ENCODE results near the gene NPAS2.

The NPAS2 gene

DNA sequence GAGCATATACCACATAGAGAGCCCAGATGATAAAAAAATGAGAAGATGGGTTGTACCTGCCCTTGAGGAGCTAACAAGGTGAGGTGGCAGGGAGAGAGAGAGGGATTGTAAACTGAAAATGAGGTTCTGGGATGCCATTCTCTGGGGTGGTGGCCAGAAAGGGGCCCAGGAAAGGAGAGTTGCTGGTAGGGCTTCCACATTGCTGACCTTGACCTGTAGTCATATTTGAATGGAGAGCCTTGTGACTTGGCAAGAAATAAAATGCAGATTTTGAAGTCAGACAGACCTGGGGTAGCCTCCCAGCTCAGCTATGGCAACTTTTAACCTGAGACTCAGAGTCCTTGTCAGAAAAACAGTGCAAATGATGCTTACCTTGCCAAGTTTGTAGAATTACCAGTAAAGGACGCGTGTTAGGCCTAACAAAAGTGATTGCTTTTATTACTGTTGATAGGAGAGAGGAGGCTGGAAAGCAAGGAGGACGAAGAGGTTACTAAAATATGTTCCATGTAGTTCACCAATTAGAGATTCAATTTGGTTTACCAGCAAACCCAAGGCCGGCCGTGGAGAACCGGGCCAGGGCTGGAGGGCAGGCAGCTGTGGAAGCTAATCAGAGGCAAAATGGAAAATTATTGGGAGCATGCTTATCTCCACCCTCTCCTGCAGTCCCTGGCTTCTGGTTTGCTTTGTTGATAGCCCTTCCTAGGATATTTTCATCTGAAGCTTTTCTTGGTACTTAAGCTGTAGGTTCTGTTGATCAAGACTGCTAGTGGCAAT, 3.9 kb downstream of the NPAS2 start:
- no peak for DNase-seq

DNA sequence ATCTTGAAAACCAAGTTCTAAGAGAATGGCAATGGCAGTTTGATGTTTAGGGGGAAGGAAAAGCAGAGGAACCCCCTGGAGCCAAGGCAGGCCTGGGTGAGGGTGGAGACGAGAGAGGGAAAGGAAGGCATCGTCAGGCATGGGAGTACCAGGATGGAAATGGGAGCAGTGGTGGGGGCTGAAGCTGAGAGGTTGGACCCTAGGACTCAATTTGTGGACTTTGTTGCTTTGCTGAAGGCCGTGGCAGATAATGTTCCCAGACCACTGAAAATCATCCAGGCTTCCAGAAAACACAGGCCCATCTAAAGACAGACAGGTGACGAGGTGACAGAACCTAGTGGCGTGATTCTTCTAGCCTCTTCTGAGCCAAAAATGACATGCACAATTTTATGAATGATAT, 4.9 kb downstream of the NPAS2 start:
- no peak for DNase-seq

DNA sequence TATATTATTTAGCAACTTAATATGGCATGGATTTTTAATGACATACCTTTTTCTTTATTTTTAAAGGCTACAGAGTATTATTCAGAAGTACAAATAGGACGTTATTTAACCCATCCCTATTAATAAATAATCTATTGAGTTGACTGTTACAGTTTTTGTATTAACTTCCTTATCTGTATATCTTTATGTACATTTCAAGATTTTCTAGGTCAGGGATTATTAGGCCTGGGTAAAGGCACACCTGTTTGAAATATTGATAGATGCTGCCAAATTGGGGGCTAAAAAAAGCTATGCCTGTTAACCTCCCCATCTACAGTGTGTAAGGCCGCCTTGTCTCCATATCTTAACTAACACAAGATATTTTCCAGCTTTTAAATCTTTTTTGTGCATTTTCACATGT, 6.6 kb downstream of the NPAS2 start:
- DNase-seq, result no peak

DNA sequence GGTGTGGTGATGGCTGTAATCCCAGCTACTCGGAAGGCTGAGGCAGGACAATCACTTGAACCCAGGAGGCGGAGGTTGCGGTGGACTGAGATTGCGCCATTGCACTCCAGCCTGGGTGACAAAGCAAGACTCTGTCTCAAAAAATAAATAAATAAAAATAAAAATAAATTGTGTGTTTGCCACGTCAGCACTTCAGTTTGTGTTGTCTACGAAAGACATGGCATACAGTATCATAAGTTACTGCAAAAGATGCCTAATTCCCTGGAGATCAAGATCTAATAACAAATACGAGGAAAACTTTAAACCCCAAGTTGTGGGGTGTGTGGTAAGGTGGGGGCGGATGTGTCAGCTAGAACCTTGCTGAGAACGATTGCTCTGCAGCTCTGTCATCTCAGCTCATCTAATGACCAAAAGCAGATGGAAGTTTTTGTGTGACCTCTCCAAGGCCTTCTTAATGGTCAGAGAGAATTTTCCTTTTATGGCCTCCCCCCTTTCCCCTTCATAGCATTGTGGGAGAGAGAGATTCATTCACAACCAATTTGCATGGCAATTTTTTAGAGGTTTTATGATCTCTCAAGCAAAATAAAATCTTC, 11.3 kb downstream of the NPAS2 start:
- DNase-seq, result no peak

DNA sequence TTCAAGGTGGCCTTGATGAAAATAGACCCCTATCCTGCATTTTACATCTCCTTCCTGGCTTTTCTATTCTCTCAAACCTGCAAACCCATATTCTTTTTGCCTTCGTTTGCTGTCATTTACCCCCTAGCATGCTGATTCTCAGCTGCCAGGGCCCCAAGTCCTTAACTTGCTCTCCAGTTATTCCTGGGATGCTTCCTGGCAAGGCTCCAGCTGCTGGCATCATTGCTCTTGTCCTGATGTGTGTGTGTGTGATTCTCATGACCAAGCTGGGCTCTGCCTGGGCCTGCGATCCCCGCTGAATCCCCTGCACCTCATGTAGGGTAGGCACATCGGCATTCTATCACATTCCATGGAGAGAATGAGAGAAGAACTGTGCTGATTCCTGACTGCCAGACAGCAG, 11.9 kb downstream of the NPAS2 start:
- DNase-seq, result no peak

DNA sequence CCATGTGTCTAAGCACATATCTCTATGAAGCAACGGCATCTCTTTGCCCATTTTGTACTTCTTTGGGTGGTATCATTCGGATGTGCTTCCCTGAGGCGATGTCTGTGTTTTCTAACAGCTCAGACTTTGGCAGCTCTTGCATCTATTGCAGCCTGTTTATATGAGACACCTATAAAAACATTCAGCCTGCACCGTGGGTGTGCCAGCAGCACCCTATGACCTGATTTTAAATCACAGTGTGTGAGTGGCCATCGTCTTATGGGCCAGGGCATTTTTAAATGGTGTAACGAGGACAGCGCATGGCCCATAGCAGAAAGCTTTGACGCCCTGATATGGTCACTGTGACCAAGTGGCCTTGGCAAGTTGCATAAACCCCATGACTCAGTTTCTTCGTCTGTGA, 12.9 kb downstream of the NPAS2 start:
- no peak for DNase-seq

DNA sequence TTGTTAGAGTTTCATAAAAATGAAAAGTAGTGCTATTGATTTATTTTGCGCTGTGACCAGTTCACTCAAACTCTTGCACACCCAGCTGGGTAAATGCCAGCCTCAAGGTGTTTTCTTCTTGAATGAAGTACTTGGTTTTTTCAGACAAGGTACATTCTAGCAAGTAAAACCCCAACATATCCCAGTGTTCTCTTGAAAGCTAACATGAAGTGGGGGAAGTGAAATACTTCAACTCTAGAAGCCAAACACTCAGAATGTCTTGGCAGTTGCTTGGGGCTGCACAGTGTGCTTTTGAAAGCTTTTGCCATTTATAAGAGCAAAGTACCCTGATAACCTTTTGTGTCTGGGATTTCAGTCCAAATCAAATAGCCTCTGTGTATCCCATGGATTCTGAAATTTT, 13.4 kb downstream of the NPAS2 start:
- no peak for DNase-seq

DNA sequence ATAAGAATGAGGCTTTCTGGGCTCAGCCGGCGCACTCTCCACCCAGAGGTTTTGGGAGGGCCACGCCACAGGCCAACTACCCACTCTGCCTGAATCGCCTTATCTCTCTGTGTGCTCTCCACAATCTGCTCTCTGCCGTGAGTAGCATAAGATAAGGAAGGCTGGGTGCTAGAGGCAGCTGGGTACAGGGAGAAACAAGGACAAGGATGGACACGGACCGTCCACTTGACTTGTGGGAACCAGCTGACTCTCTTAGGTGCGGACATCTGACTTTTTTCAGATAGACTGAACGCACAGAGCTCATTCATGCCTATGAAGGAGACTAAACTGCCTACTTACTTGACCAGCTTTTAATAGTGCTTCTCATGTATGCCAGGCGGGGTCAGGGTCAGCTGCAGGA, 14.3 kb downstream of the NPAS2 start:
- DNase-seq, result no peak

DNA sequence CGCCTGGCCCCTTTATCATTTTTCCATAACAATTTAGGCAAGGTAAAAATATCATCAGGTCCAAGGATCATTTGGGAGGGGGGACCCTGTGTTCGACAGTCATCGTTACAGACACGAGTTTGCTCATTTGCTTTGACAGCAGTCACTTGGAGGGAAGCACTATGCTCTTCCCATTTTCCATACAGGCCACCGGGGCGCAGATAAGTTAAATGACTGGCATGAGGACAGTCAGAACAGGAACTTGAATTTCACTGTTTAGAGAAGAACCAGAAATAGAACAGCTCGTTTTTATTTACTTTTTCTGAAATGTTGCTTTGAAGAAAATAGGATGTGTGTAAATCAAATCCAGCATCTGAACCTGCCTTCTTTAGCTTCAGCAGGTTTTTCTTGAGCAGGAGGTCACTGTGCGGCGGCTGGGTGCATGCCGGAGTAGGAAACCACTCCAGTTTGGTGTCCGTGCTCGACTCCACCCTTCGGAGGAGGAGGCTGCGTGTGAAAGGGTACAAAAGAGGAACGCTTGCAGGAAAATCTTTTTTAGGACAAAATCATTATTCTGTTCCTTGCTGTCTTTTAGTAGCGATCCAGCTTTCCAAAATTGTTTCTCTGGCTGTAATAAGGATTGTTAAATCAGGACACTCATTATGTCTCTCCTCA, 15.2 kb downstream of the NPAS2 start:
- DNase-seq, result no peak

DNA sequence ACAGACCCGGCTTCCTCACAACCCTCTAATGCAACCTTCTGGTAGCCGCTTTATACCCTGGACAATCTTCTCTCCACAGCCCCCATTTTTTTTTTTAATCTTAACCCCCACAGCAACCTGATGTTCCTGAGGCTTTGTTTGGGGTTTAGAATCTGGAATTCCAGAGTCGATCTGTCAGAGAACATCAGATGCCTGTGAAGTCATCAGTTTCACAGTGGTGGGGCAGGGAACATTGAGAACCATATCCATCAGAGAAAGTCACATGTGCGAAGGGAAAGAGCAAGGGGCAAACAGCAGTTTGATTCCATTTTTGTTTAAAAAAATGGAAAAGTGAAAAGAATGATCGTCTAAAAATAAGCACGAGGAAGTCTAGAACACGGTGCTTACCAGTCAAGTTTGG, 20.6 kb downstream of the NPAS2 start:
- DNase-seq, result no peak

DNA sequence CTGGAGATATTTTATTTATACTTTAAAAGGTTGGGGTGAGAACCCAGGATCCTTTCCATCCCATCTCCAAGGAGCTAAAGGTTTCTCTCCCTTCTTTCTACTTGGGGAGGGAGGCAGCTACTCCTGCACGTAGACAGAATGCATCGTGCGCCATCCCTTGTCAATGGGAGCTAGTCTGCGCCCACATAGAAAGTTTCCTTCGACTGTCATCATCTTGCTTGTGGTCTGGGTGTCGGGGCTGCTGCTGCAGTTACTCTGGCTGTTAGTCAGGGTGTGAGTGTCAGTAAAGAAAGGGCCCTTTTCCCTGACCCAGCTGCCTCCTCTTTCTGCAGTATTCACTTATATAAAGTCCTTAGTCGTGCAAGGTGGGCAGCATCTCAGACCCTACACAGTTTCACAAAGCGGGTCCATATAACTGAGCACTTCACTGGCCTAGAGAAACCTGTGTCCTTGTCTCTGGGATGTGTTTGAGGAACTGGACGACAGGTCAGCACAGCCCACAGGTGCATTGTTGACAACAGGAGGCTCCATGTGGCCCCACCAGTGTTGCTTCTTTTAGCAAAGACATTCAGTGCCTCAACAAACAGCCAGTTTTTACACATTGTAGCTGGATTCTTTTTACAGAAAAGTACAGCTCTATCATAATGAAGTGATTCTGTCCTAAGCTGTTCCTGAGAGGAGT, 22.4 kb downstream of the NPAS2 start:
- no peak for DNase-seq

DNA sequence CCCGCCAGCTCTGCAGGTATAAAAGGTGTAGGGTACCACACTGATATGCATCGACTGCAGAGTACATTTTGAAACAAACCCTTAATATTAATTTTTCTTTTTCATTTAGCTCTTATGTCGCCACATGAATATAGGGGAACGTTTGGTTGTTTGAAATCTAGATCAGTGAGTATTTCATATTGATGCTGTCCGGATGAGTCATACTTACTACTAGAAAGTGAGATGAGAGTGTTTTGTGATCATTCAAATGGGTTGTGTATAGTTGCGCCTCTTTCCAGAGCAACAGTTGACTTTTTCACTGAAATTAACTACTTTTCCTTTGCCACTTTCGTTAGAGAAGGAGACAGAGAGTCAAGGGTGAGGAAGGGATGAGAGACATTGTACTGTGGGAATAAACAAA, 24.6 kb downstream of the NPAS2 start:
- no peak for DNase-seq

DNA sequence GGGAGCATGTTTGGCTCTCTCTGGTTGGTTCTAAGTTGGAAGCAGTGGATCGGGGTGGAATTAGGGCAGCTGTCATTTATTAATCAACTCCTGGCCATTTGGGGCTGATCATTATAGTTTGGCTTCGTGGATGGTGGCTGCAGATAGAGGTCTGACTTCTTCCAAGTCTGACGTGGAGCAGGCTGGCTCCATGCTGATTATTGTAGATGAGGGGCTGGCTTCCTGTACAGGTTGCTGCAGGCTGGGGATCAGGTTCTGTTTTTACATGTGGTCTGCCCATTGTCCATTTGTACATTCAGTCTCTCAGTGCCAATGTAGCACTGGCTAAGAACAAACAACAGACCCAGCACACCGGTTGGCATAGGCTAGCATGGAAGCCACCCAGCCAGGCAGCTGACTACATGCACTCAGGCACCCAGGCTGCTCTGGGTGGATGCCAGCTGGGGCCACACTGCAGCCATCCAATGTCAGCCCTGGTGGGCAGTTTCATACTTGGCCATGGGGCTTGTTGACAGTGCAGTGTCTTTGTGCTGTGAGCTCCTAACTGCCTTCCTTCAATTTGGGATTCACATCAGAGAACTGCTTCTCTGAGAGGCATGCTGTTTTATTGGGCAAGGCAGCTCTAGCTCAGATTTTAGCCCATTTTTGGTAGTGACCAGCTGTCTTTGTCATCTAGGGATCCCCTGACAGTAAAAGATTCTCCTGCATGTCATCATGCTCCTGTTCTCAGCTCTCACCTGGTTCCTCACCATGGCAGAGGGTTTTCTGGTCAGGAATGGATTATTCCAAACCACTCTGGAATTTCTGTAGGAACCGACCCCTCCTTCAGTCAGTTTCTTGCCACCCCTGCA, 25.4 kb downstream of the NPAS2 start:
- DNase-seq, result no peak

DNA sequence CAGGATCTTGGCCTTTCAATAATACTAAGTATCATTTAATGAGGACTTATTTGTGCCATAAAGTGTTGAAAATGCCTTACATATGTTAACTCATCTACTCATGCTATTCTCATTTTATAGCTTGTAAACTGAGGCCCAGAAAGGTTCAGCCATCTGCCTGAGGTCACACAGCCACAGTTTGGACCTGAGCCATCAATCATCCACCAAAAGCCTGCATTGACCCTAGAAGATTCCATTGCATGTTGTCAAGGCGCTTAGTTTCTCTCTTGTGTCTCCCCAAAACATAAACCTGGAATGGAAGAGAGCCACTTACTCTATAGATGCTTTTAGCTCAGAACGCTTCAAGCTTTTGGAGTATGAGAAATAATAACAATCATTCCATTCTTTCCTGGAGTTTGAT, 26.8 kb downstream of the NPAS2 start:
- DNase-seq, result no peak

DNA sequence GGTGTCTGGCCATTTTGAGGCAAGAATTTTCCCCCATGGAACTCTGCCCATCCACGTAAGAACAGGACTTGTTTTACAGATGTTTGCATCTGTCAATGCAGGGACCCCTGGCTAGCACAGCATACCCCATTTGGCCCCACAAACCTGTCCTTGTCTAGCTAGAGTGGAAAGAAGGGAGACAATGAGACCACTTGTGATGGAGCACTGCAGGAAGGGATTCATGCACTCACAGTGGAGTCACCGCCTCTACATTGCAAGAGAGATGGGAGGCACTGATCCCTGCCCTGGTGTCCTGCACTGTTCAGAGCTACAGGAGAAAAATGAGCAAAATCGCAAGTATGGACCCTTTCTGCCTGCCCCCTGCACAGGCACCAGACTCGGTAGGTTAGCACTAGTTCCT, 32.5 kb downstream of the NPAS2 start:
- no peak for DNase-seq

DNA sequence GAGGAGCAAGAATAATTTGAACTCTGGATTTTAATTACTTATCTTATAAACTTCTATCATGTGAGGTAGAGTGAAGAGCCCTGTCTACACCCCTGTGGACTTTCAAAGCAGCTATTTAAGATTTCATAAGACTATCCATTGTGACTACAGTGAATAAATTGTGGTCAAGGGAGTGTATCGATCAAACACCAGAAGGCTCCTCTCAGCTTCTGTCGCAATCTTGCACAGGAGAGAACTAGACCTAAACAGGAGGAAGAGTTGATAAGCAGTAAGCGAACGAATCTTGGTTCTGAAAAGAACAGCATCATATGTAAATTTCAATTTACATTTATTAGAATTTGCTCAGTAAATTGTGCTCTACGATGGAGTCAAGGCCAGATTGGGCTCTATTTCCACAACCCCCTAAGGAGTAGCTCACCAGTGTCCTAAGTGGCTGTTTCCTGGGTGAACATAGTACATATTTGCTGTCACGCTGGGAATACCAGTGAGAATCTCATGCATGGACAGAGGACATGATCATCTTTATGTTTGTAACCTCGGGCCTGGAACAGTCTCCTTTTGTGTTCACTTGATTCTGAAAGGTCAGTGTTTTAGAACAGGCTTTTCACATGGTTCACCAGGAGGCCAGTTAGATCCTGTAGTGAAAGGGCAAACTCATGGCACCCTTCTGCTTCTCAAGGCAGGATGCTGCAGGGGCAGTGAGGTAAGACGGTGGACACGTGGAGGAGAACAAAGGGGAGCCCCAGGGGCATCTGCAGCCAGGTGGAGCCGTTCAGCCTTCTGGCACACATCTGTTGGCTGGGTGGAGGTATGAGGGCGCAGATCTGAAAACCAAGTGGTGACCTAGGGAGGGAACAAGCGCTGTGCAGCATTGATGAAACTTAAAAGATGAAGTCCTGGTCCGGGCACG, 33.3 kb downstream of the NPAS2 start:
- peak; percentile 33 for DNase-seq

DNA sequence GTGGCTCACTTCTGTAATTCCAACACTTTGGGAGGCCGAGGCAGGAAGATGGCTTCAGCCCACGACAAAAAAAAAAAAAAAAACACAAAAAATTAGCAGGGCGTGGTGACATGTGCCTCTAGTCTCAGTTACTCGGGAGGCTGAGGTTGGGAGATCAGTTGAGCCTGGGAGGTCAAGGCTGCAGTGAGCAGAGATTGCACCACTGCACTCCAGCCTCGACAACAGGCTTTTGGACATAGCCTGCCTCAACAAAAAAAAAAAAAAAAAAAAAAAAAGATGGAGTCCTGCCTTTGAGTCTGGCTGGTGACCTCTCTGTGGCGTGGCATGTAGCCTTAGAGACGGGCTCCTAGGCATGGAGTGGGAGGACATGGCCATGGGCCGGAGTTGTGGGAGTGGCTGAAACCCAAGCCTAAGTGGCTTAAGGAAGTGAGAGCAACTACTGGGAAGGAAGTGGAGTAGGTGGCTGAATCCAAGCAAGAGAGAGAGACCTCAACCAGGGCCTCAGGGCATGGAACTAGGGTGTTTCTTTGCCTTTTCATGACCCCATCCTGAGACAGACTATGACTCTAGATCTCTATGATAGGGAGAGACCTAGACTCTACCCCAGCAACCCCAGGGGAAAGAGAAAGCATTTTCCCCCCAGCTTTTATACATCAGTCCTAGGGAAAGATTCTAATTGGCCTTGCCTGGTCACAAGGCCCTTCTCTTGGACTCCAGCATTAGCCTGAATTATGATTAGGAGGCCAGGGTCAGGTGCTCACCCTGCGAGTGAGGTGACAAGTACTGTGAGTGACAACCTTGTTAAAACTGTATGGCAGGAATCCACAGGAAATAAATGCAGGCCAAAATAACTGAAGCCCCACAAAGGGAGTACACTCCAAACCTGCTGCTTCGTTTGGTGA, 34.2 kb downstream of the NPAS2 start:
- DNase-seq, result no peak

DNA sequence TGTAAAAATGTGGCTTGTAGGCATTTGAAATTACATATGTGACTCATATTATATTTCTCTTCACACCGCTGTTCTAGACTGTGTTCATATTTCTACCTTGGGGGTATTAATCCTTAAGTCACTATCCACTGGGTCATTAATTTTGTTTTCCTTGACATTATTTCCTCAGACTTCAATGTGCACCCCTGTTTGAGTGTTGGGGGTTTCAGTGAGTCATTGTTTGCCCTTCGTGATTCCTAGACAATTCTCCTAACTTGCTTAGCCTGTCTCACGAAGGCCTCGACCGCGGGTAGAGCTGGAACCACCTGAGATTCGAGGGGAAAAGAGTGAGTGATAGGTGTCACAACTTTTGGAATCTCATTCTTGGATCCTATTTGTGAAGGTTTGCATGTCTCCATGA, 35.1 kb downstream of the NPAS2 start:
- DNase-seq, result no peak

DNA sequence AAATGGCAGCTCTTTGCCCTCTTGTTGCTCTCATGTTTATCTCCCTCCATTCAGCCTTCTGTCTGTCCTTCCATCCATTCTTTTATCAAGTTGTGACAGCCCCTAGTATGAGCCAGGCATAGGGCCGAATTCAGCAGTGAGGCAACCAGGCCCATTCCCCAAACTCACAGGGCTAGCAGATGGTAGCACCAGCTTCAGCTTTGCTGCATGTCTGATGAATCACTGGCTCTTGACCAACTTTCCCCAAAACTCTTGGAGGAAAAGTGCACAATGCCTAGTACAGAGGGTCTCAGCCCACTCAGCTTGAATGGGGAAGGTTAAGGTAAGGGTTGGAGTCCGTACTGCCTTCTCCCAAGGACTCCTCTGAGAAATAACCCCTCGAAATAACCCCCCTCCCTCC, 35.7 kb downstream of the NPAS2 start:
- DNase-seq, result no peak

DNA sequence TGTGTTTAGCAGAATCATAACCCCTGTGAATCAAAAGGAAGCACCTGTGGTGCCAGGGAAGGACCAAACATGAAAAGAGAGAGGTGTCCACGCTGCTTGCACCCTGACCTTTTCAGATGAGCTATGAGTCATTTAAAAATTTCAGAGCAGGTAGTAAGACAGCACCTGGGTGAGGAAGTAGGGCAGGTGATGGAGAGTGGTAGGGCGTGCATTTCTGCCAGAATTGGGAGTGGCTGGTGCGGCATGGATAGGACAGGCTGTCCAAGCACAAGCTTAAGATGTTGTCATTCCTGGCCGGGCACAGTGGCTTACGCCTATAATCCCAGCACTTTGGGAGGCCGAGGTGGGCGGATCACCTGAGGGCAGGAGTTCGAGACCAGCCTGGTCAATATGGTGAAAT, 36.8 kb downstream of the NPAS2 start:
- peak; percentile 33 for DNase-seq

DNA sequence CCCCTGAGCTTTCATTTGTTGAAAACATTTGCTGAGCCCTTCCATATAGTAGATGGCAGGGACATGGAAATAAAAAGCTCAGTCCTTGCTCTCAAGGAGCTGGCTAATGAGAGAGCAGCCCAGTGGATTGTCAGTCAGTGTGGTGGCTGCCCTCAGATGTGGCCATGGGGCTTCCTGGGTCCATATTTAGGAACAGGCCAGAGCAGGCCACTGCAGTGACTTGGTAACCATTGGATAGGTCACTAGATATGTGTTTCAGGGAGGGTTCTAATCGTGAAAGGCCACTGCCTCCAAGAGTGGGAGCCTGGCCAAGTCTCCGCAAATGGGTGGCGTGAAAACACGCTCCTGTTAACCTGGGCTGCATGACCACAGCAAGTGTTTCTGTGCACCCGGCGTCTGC, 37.4 kb downstream of the NPAS2 start:
- DNase-seq, result no peak

Data from RPMI8226 (cell line).